ENCODE measurements around the gene BEND6. TPM values are rescaled to one million over a fixed set of nuclear protein-coding genes. Genes with fewer than 3 reads are reported as not detected.

Gene BEND6
- total and polyA plus RNA-seq, 2 donors (not counting 1 experiment from before 2014, with no cell fraction given): 9.7 to 12.6 TPM

GRCh38 chr6:56955171-56956155 is 556 bp downstream of the BEND6 start:
- peak; percentile 90 to 93 for DNase-seq (ENCODE audit: low read depth in 2 of 2)
- no peaks in the 10 kb centered on the region for H3K36me3 ChIP-seq (ENCODE audit: control insufficient read depth, insufficient read depth, low read length)
- H3K79me2 ChIP-seq (ENCODE audit: control insufficient read depth, insufficient read depth, low read length): peaks cover 38% of the 10 kb centered on the region
- H3K27ac ChIP-seq (ENCODE audit: insufficient read depth, low read length): peak overlapping the region; percentile 86
- TF ChIP-seq, protein P1, sequence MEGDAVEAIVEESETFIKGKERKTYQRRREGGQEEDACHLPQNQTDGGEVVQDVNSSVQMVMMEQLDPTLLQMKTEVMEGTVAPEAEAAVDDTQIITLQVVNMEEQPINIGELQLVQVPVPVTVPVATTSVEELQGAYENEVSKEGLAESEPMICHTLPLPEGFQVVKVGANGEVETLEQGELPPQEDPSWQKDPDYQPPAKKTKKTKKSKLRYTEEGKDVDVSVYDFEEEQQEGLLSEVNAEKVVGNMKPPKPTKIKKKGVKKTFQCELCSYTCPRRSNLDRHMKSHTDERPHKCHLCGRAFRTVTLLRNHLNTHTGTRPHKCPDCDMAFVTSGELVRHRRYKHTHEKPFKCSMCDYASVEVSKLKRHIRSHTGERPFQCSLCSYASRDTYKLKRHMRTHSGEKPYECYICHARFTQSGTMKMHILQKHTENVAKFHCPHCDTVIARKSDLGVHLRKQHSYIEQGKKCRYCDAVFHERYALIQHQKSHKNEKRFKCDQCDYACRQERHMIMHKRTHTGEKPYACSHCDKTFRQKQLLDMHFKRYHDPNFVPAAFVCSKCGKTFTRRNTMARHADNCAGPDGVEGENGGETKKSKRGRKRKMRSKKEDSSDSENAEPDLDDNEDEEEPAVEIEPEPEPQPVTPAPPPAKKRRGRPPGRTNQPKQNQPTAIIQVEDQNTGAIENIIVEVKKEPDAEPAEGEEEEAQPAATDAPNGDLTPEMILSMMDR (conservative IDR thresholded peaks at IDR 0.05 in 1 of 2, IDR thresholded peaks at IDR 0.05 in 1 of 2; ENCODE audit: low read depth in 1 of 2, low read length in 2 of 2): peak; percentile 73 to 75
- no peak for TF ChIP-seq EZH2 (IDR thresholded peaks at IDR 0.05; ENCODE audit: low read length, missing control alignments)
- peak overlapping the region; percentile 95 for H3K4me2 ChIP-seq (ENCODE audit: extremely low read depth, insufficient read depth, low read length)
- peaks cover 16% of the 10 kb centered on the region for H3K4me1 ChIP-seq (ENCODE audit: control insufficient read depth, extremely low read depth, insufficient read depth, low read length)
- H3K9ac ChIP-seq (ENCODE audit: insufficient read depth, low read length): peak overlapping the region; percentile 51
- no peaks in the 10 kb centered on the region for H3K27me3 ChIP-seq (ENCODE audit: control insufficient read depth, insufficient read depth, low read length)
- H2AFZ ChIP-seq (ENCODE audit: low read length): peak overlapping the region; percentile 73
- H3K4me3 ChIP-seq (replicated peaks in 1 of 4; ENCODE audit: control extremely low read depth in 1 of 4, insufficient read depth in 1 of 4, low read depth in 3 of 4, low read length in 4 of 4): peak overlapping the region; percentile 76 to 93 (median 80)
- H3K9me3 ChIP-seq (ENCODE audit: control insufficient read depth, insufficient read depth, low read depth, low read length): no peaks in the 10 kb centered on the region
- no peaks in the 10 kb centered on the region for H4K20me1 ChIP-seq (ENCODE audit: control insufficient read depth, extremely low read depth, insufficient read depth, low read length)

DNA sequence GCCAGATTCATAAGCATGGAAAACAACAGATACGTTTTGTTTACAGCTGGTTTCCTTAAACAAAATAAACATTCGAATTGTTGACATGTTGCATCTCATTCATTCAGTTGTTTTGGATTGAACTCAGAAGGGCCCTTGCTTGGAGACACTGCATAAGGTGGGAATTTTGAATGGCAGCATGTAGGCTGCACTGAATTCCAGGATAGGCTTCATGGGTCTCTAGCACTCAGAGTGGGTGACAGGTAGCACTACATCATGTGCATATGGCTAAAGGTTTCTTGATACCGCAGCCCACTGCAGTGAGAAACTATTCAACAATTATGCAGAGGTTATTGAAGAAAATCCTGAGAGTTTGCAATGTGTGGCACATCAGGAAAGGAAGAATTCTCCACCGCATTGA is 1.6 kb downstream of the BEND6 start:
- H3K4me3 ChIP-seq (replicated peaks in 1 of 4; ENCODE audit: control extremely low read depth in 1 of 4, insufficient read depth in 1 of 4, low read depth in 3 of 4, low read length in 4 of 4): peak overlapping the region; percentile 3 to 93 (median 80)
- no peak for DNase-seq (ENCODE audit: low read depth in 2 of 2)
- no peak overlapping the region for H2AFZ ChIP-seq (ENCODE audit: low read length)
- H3K4me2 ChIP-seq (ENCODE audit: extremely low read depth, insufficient read depth, low read length): peak overlapping the region; percentile 95
- H3K27me3 ChIP-seq (ENCODE audit: control insufficient read depth, insufficient read depth, low read length): no peaks in the 10 kb centered on the region
- H3K4me1 ChIP-seq (ENCODE audit: control insufficient read depth, extremely low read depth, insufficient read depth, low read length): peaks cover 16% of the 10 kb centered on the region
- no peak overlapping the region for H3K9ac ChIP-seq (ENCODE audit: insufficient read depth, low read length)
- TF ChIP-seq EZH2 (IDR thresholded peaks at IDR 0.05; ENCODE audit: low read length, missing control alignments): no peak
- TF ChIP-seq, protein P1 (conservative IDR thresholded peaks at IDR 0.05 in 1 of 2, IDR thresholded peaks at IDR 0.05 in 1 of 2; ENCODE audit: low read depth in 1 of 2, low read length in 2 of 2): no peak
- H3K27ac ChIP-seq (ENCODE audit: insufficient read depth, low read length): no peak overlapping the region
- peaks cover 36% of the 10 kb centered on the region for H3K79me2 ChIP-seq (ENCODE audit: control insufficient read depth, insufficient read depth, low read length)
- no peaks in the 10 kb centered on the region for H4K20me1 ChIP-seq (ENCODE audit: control insufficient read depth, extremely low read depth, insufficient read depth, low read length)
- no peaks in the 10 kb centered on the region for H3K9me3 ChIP-seq (ENCODE audit: control insufficient read depth, insufficient read depth, low read depth, low read length)
- no peaks in the 10 kb centered on the region for H3K36me3 ChIP-seq (ENCODE audit: control insufficient read depth, insufficient read depth, low read length)

DNA sequence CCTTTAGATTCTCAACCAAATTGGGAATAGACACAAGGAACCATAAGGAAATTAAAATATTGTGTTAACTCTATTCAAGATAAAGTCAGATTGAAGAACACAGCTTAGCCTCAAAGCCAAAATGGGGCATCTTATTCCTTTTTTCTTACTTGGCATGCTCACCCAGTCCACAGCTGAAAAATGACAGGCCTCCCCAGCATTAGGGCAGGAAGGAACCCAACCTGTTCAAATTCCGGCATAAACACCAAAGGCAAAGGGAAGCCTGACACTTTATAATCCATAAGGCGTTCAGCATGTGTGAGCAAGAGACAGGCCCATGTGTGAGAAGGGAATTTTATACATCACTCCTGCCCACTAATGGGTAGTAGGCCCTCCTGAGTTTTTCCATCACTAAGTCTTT is 2.9 kb downstream of the BEND6 start:
- Histone ChIP-seq H3K9ac (ENCODE audit: insufficient read depth, low read length) (no peak overlapping the region), H3K4me1 (ENCODE audit: control insufficient read depth, extremely low read depth, insufficient read depth, low read length) (peaks cover 16% of the 10 kb centered on the region), H3K36me3 (ENCODE audit: control insufficient read depth, insufficient read depth, low read length) (no peaks in the 10 kb centered on the region), H3K27me3 (ENCODE audit: control insufficient read depth, insufficient read depth, low read length) (no peaks in the 10 kb centered on the region), H3K4me3 (replicated peaks in 1 of 4; ENCODE audit: control extremely low read depth in 1 of 4, insufficient read depth in 1 of 4, low read depth in 3 of 4, low read length in 4 of 4) (no peak overlapping the region), H4K20me1 (ENCODE audit: control insufficient read depth, extremely low read depth, insufficient read depth, low read length) (no peaks in the 10 kb centered on the region), H3K79me2 (ENCODE audit: control insufficient read depth, insufficient read depth, low read length) (peaks cover 24% of the 10 kb centered on the region), H3K9me3 (ENCODE audit: control insufficient read depth, insufficient read depth, low read depth, low read length) (no peaks in the 10 kb centered on the region), H3K27ac (ENCODE audit: insufficient read depth, low read length) (no peak overlapping the region), H3K4me2 (ENCODE audit: extremely low read depth, insufficient read depth, low read length) (no peak overlapping the region), H2AFZ (ENCODE audit: low read length) (no peak overlapping the region)
- TF ChIP-seq EZH2 (IDR thresholded peaks at IDR 0.05; ENCODE audit: low read length, missing control alignments): no peak
- TF ChIP-seq, protein P1 (conservative IDR thresholded peaks at IDR 0.05 in 1 of 2, IDR thresholded peaks at IDR 0.05 in 1 of 2; ENCODE audit: low read depth in 1 of 2, low read length in 2 of 2): no peak
- no peak for DNase-seq (ENCODE audit: low read depth in 2 of 2)
